SK-N-SH (cell line): ENCODE results near the gene TGFBI. TPM values are rescaled to one million over a fixed set of nuclear protein-coding genes. Genes with fewer than 3 reads are reported as not detected.

Source experiments
- CTCF ChIA-PET: fragments of 300-600, 350-600 bp; formaldehyde crosslinking; extraction: SDS; loops from one replicate; lab custom pipeline; 2021; lab: Yijun Ruan, JAX
- POLR2A ChIA-PET: fragments of 350-600 bp; sonication (Branson Sonifier 250); formaldehyde crosslinking; extraction: SDS; loops from one replicate; lab custom pipeline; 2020; ENCODE audit warnings: antibody characterized with exemption, inconsistent platforms; lab: Yijun Ruan, JAX
- DNase-seq: peaks from one replicate; pipeline ENCODE4 v3.0.0; 2012
- H2AFZ ChIP-seq: fragments of 200-600 bp; sonication (generic); 2 replicates; pipeline ENCODE4 v1.8.1; 2016; ENCODE audit warnings: antibody characterized with exemption, mild to moderate bottlenecking, low read depth
- H3F3A ChIP-seq: fragments of 200-600 bp; sonication (generic); replicated peaks from 2 replicates; pipeline ENCODE3; 2016; ENCODE audit warnings: antibody characterized with exemption, mild to moderate bottlenecking; ENCODE audit not compliant: insufficient read depth
- H3K27ac ChIP-seq, 2 experiments: fragments of 200-500 bp in 1 of 2; fragments of 200-600 bp in 1 of 2; sonication (Bioruptor generic) in 1 of 2; sonication (generic), shearing (Covaris generic) in 1 of 2; 2 replicates each; pipeline versions ENCODE4 v1.5.1 to v1.6.1; 2014 to 2016; ENCODE audit warnings: low read depth in 2 of 2, inconsistent platforms in 1 of 2, low read length in 1 of 2, mild to moderate bottlenecking in 1 of 2, mixed read lengths in 1 of 2
- H3K27me3 ChIP-seq: fragments of 200-600 bp; sonication (generic), shearing (Covaris generic); 2 replicates; pipeline ENCODE4 v1.6.1; 2016; ENCODE audit warnings: mixed run types; ENCODE audit not compliant: insufficient read depth
- H3K36me3 ChIP-seq, 2 experiments: fragments of 200-500 bp in 1 of 2; fragments of 200-600 bp in 1 of 2; sonication (Bioruptor generic) in 1 of 2; sonication (generic) in 1 of 2; replicated peaks in 1 of 2; 2 replicates each; pipeline versions ENCODE3 to v1.5.1; 2014 to 2016; ENCODE audit warnings: low read length in 1 of 2, mild to moderate bottlenecking in 1 of 2; ENCODE audit not compliant: insufficient read depth in 2 of 2, control insufficient read depth in 1 of 2
- H3K4me1 ChIP-seq, 2 experiments: fragments of 200-500 bp in 1 of 2; fragments of 200-600 bp in 1 of 2; sonication (Bioruptor generic) in 1 of 2; sonication (generic), shearing (Covaris generic) in 1 of 2; 2 replicates each; pipeline versions ENCODE4 v1.5.1 to v1.6.1; 2014 to 2016; ENCODE audit warnings: low read depth in 1 of 2, low read length in 1 of 2, mixed run types in 1 of 2; ENCODE audit not compliant: insufficient read depth in 2 of 2, control insufficient read depth in 1 of 2
- H3K4me2 ChIP-seq: fragments of 200-600 bp; sonication (generic), shearing (Covaris generic); 2 replicates; pipeline ENCODE4 v1.6.1; 2017; ENCODE audit warnings: mixed run types
- H3K4me3 ChIP-seq, 2 experiments: fragments of 200-500 bp in 1 of 2; fragments of 200-600 bp in 1 of 2; sonication (Bioruptor generic) in 1 of 2; sonication (generic), shearing (Covaris generic) in 1 of 2; 2 replicates each; pipeline versions ENCODE4 v1.5.1 to v1.8.1; 2014 to 2016; ENCODE audit warnings: low read depth in 2 of 2, inconsistent platforms in 1 of 2, low read length in 1 of 2, mild to moderate bottlenecking in 1 of 2, mixed read lengths in 1 of 2, moderate library complexity in 1 of 2
- H3K79me2 ChIP-seq: fragments of 200-600 bp; sonication (generic); 2 replicates; pipeline ENCODE4 v1.8.1; 2017; ENCODE audit warnings: mild to moderate bottlenecking; ENCODE audit not compliant: insufficient read depth
- H3K9ac ChIP-seq: fragments of 200-600 bp; sonication (generic); 2 replicates; pipeline ENCODE4 v1.6.1; 2017; ENCODE audit warnings: mixed run types
- H3K9me2 ChIP-seq: fragments of 200-600 bp; sonication (generic); 2 replicates; pipeline ENCODE4 v1.6.1; 2017; ENCODE audit warnings: mixed run types
- H3K9me3 ChIP-seq: fragments of 200-600 bp; sonication (generic); 2 replicates; pipeline ENCODE4 v1.6.1; 2017; ENCODE audit warnings: mixed run types, mild to moderate bottlenecking, moderate library complexity
- H4K20me1 ChIP-seq: fragments of 200-600 bp; sonication (generic); 2 replicates; pipeline ENCODE4 v1.6.1; 2017; ENCODE audit warnings: mild to moderate bottlenecking, mixed run types; ENCODE audit not compliant: insufficient read depth
- ELF1 ChIP-seq: IDR thresholded peaks from 2 replicates; pipeline ENCODE4 v1.4.0; 2012
- EP300 ChIP-seq, 2 experiments: IDR thresholded peaks; 2 replicates each; pipeline versions ENCODE4 v1.4.0 to v1.6.1; 2012; ENCODE audit warnings: borderline replicate concordance in 1 of 2, low read depth in 1 of 2, low read length in 1 of 2
- FOSL2 ChIP-seq: IDR thresholded peaks from 2 replicates; pipeline ENCODE4 v1.4.0; 2012; ENCODE audit warnings: low read depth, mild to moderate bottlenecking, moderate library complexity, borderline replicate concordance
- FOXM1 ChIP-seq: IDR thresholded peaks from 2 replicates; pipeline ENCODE4 v1.4.0; 2012; ENCODE audit warnings: low read depth, mild to moderate bottlenecking
- GATA2 ChIP-seq: sonication (generic); formaldehyde crosslinking; IDR thresholded peaks from 2 replicates; pipeline ENCODE4 v1.5.0; 2020; ENCODE audit warnings: mild to moderate bottlenecking, missing genetic modification reagents
- JUND ChIP-seq: IDR thresholded peaks from 2 replicates; pipeline ENCODE4 v1.4.0; 2012
- MEF2A ChIP-seq: IDR thresholded peaks from 2 replicates; pipeline ENCODE4 v1.4.0; 2012; ENCODE audit warnings: low read depth, borderline replicate concordance
- NFIC ChIP-seq: IDR thresholded peaks from 2 replicates; pipeline ENCODE4 v1.4.0; 2012; ENCODE audit warnings: borderline replicate concordance
- POLR2AphosphoS5 ChIP-seq: IDR thresholded peaks from 2 replicates; pipeline ENCODE4 v1.6.1; 2012; ENCODE audit warnings: low read depth, low read length
- RAD21 ChIP-seq: IDR thresholded peaks from 2 replicates; pipeline ENCODE4 v1.6.1; 2012; ENCODE audit warnings: mild to moderate bottlenecking, low read length
- RXRA ChIP-seq: IDR thresholded peaks from 2 replicates; pipeline ENCODE4 v1.4.0; 2012; ENCODE audit warnings: low read depth, mild to moderate bottlenecking, borderline replicate concordance
- SIN3A ChIP-seq: IDR thresholded peaks from 2 replicates; pipeline ENCODE4 v1.6.1; 2012; ENCODE audit warnings: low read depth, mild to moderate bottlenecking, low read length, moderate library complexity, borderline replicate concordance
- SMC3 ChIP-seq: IDR thresholded peaks from 2 replicates; pipeline ENCODE4 v1.6.1; 2012; ENCODE audit warnings: low read depth, low read length, improper control_type of control experiment
- TAF1 ChIP-seq: IDR thresholded peaks from 2 replicates; pipeline ENCODE4 v1.6.1; 2012; ENCODE audit warnings: low read depth, mild to moderate bottlenecking, low read length, moderate library complexity, borderline replicate concordance
- TCF12 ChIP-seq: IDR thresholded peaks from 2 replicates; pipeline ENCODE4 v1.4.0; 2012
- TEAD4 ChIP-seq: IDR thresholded peaks from 2 replicates; pipeline ENCODE4 v1.4.0; 2012; ENCODE audit warnings: mild to moderate bottlenecking, borderline replicate concordance; ENCODE audit not compliant: insufficient read depth
- YY1 ChIP-seq: IDR thresholded peaks from 2 replicates; pipeline ENCODE4 v1.4.0; 2012; ENCODE audit warnings: low read depth, mild to moderate bottlenecking
- WGBS: methylation state at CpG from one replicate; pipeline ENCODE4 v1.1.6; 2017; ENCODE audit warnings: low lambda C conversion rate; 5-methylcytosine and 5-hydroxymethylcytosine counted together
- polyA plus RNA-seq, 3 experiments: library from polyadenylated mRNA; depleted of rRNA; stranded (reverse); fragments of >200 nt; gene quantifications; 2 replicates each; pipeline ENCODE4 v1.2.3, GENCODE V29; 2012
- TF ChIP-seq, protein P1 (sequence below): IDR thresholded peaks from 2 replicates; pipeline ENCODE4; 2012
- TF ChIP-seq, protein P2 (sequence below): IDR thresholded peaks from 2 replicates; pipeline ENCODE4 v1.4.0; 2012; ENCODE audit warnings: low read depth, borderline replicate concordance
- TF ChIP-seq, protein P3 (sequence below): IDR thresholded peaks from 2 replicates; pipeline ENCODE4 v1.4.0; 2012; ENCODE audit warnings: low read depth, borderline replicate concordance
- TF ChIP-seq, protein P4 (sequence below): IDR thresholded peaks from 2 replicates; pipeline ENCODE4 v1.6.1; 2012; ENCODE audit warnings: mild to moderate bottlenecking, low read depth, low read length, moderate library complexity
- TF ChIP-seq, protein P5 (sequence below): fragments of 150-350 bp; IDR thresholded peaks from 2 replicates; pipeline ENCODE4 v1.6.1; 2016; ENCODE audit warnings: mild to moderate bottlenecking, low read depth, low read length
- TF ChIP-seq, protein P6 (sequence below): IDR thresholded peaks from 2 replicates; pipeline ENCODE4 v1.4.0; 2012; ENCODE audit warnings: low read depth
- TF ChIP-seq, protein P7 (sequence below): fragments of 150-350 bp; IDR thresholded peaks from 2 replicates; pipeline ENCODE4 v1.6.1; 2017; ENCODE audit warnings: antibody characterized with exemption, low read length, low read depth, borderline replicate concordance

Gene TGFBI
- polyA plus RNA-seq, 1 of the 3 experiments (the other 2 are of a cell fraction), result 2,678 TPM

DNA sequence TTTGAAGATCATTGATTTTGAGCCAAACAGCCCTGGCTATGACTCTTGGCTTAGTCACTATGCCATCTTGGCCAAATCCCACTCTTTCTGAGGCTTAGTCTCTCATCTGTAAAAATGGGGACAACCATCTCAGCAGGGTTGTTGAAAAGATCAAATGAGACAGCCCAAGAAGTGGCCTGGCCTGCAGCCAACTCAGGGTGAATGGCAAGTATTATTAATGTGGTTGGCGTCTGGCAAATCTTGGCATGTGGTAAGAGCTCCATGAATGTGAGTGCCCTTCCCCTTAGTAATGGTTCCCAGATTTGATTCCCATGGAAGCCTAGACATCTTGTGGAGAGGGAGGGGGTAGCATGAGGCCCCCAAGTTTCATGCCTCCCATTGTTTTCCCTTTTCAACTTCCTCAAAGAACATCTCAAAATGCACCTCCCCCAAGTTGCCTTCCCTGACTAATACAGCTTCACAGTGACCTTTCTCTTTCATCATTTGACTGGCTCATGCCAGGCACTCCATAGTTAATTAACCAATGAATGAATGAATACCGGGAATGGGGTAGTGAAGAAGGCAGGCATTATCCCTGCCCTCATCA is 11.8 kb upstream of the TGFBI start:
- no peak overlapping the region for H2AFZ ChIP-seq
- CTCF ChIA-PET, result interaction anchor here (1.1 to 1.9 kb wide), 3 partner anchors 11 to 66 kb away, joined by 3 to 6 read pairs (median 3); no protein-coding TSS in a partner anchor
- no peaks in the 10 kb centered on the region for H3K9me2 ChIP-seq
- no peaks in the 10 kb centered on the region for H4K20me1 ChIP-seq
- peaks cover 4% of the 10 kb centered on the region; the same call in 1 of the 2 replicates for H3K79me2 ChIP-seq
- peak overlapping the region; percentile 47 for H3K4me2 ChIP-seq
- 23% methylated on average over 2 of the region's 2 CpGs for WGBS
- peak overlapping the region; percentile 98 to 100 for H3K27ac ChIP-seq
- no peaks in the 10 kb centered on the region for H3K27me3 ChIP-seq
- no peak for DNase-seq
- H3K9me3 ChIP-seq, result no peaks in the 10 kb centered on the region
- POLR2A ChIA-PET, result no interaction called here
- H3K36me3 ChIP-seq, result no peaks in the 10 kb centered on the region
- H3K4me1 ChIP-seq, result peaks cover 39 to 74% of the 10 kb centered on the region in 2 experiments
- peak overlapping the region; percentile 62; the same call in 1 of the 2 replicates for H3K9ac ChIP-seq
- H3F3A ChIP-seq, result peaks cover 89% of the 10 kb centered on the region
- no peak overlapping the region for H3K4me3 ChIP-seq
- TF ChIP-seq TEAD4 (peak; percentile 99), ELF1 (peak; percentile 54), JUND (peak; percentile 97), GATA2 (no peak), YY1 (peak; percentile 83), RAD21 (no peak), SIN3A (peak; percentile 95), RXRA (peak; percentile 97), SMC3 (no peak), TAF1 (peak; percentile 24; the same call in 1 of the 2 replicates), POLR2AphosphoS5 (peak; percentile 97), NFIC (peak; percentile 100), MEF2A (peak; percentile 75), FOXM1 (peak; percentile 99), EP300 (IDR thresholded peaks at IDR 0.05; ENCODE audit: borderline replicate concordance in 1 of 2, low read depth in 1 of 2, low read length in 1 of 2) (peak; percentile 87 to 100), FOSL2 (peak; percentile 97), TCF12 (peak; percentile 99)
- TF ChIP-seq, protein P1, sequence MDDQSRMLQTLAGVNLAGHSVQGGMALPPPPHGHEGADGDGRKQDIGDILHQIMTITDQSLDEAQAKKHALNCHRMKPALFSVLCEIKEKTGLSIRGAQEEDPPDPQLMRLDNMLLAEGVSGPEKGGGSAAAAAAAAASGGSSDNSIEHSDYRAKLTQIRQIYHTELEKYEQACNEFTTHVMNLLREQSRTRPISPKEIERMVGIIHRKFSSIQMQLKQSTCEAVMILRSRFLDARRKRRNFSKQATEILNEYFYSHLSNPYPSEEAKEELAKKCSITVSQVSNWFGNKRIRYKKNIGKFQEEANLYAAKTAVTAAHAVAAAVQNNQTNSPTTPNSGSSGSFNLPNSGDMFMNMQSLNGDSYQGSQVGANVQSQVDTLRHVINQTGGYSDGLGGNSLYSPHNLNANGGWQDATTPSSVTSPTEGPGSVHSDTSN, result peak; percentile 99
- TF ChIP-seq, protein P2, sequence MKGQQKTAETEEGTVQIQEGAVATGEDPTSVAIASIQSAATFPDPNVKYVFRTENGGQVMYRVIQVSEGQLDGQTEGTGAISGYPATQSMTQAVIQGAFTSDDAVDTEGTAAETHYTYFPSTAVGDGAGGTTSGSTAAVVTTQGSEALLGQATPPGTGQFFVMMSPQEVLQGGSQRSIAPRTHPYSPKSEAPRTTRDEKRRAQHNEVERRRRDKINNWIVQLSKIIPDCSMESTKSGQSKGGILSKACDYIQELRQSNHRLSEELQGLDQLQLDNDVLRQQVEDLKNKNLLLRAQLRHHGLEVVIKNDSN, result no peak
- TF ChIP-seq, protein P3, sequence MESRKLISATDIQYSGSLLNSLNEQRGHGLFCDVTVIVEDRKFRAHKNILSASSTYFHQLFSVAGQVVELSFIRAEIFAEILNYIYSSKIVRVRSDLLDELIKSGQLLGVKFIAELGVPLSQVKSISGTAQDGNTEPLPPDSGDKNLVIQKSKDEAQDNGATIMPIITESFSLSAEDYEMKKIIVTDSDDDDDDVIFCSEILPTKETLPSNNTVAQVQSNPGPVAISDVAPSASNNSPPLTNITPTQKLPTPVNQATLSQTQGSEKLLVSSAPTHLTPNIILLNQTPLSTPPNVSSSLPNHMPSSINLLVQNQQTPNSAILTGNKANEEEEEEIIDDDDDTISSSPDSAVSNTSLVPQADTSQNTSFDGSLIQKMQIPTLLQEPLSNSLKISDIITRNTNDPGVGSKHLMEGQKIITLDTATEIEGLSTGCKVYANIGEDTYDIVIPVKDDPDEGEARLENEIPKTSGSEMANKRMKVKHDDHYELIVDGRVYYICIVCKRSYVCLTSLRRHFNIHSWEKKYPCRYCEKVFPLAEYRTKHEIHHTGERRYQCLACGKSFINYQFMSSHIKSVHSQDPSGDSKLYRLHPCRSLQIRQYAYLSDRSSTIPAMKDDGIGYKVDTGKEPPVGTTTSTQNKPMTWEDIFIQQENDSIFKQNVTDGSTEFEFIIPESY, result peak; percentile 93
- TF ChIP-seq, protein P4, sequence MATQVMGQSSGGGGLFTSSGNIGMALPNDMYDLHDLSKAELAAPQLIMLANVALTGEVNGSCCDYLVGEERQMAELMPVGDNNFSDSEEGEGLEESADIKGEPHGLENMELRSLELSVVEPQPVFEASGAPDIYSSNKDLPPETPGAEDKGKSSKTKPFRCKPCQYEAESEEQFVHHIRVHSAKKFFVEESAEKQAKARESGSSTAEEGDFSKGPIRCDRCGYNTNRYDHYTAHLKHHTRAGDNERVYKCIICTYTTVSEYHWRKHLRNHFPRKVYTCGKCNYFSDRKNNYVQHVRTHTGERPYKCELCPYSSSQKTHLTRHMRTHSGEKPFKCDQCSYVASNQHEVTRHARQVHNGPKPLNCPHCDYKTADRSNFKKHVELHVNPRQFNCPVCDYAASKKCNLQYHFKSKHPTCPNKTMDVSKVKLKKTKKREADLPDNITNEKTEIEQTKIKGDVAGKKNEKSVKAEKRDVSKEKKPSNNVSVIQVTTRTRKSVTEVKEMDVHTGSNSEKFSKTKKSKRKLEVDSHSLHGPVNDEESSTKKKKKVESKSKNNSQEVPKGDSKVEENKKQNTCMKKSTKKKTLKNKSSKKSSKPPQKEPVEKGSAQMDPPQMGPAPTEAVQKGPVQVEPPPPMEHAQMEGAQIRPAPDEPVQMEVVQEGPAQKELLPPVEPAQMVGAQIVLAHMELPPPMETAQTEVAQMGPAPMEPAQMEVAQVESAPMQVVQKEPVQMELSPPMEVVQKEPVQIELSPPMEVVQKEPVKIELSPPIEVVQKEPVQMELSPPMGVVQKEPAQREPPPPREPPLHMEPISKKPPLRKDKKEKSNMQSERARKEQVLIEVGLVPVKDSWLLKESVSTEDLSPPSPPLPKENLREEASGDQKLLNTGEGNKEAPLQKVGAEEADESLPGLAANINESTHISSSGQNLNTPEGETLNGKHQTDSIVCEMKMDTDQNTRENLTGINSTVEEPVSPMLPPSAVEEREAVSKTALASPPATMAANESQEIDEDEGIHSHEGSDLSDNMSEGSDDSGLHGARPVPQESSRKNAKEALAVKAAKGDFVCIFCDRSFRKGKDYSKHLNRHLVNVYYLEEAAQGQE, result peak; percentile 70; the same call in 1 of the 2 replicates
- TF ChIP-seq, protein P5, sequence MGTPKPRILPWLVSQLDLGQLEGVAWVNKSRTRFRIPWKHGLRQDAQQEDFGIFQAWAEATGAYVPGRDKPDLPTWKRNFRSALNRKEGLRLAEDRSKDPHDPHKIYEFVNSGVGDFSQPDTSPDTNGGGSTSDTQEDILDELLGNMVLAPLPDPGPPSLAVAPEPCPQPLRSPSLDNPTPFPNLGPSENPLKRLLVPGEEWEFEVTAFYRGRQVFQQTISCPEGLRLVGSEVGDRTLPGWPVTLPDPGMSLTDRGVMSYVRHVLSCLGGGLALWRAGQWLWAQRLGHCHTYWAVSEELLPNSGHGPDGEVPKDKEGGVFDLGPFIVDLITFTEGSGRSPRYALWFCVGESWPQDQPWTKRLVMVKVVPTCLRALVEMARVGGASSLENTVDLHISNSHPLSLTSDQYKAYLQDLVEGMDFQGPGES, result no peak
- TF ChIP-seq, protein P6, sequence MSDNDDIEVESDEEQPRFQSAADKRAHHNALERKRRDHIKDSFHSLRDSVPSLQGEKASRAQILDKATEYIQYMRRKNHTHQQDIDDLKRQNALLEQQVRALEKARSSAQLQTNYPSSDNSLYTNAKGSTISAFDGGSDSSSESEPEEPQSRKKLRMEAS, result peak; percentile 90
- TF ChIP-seq, protein P7, sequence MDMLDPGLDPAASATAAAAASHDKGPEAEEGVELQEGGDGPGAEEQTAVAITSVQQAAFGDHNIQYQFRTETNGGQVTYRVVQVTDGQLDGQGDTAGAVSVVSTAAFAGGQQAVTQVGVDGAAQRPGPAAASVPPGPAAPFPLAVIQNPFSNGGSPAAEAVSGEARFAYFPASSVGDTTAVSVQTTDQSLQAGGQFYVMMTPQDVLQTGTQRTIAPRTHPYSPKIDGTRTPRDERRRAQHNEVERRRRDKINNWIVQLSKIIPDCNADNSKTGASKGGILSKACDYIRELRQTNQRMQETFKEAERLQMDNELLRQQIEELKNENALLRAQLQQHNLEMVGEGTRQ, result no peak
